OCI-LY7 (cell line): Measurements from ENCODE around the gene ATP5PD. TPM values are rescaled to one million over a fixed set of nuclear protein-coding genes. Genes with fewer than 3 reads are reported as not detected.

Experiments
- BruUV-seq: library from RNA; stranded (reverse); fragments of 400-500 nt; replicated peaks from 2 replicates; lab custom pipeline; 2021; lab: Mats Ljungman, UMichigan
- CTCF ChIA-PET: fragments of 300-600 bp; sonication (Branson Sonifier 250); formaldehyde crosslinking; loops from one replicate; lab custom pipeline; 2022; ENCODE audit warnings: antibody characterized with exemption; ENCODE audit not compliant: unreplicated experiment; lab: Charles Lee
- POLR2A ChIA-PET: fragments of 300-600 bp; sonication (Branson Sonifier 250); formaldehyde crosslinking; loops from one replicate; lab custom pipeline; 2022; ENCODE audit warnings: antibody characterized with exemption; lab: Charles Lee
- DNase-seq: peaks from one replicate; pipeline ENCODE4 v3.0.0-alpha.2; 2015; ENCODE audit warnings: low spot score
- H2AFZ ChIP-seq: fragments of 200-600 bp; sonication (generic), shearing (Covaris generic); 2 replicates; pipeline ENCODE4 v1.6.1; 2014; ENCODE audit warnings: mild to moderate bottlenecking, antibody characterized with exemption, low read length, moderate library complexity
- H3K27ac ChIP-seq: fragments of 200-600 bp; sonication (generic); 2 replicates; pipeline ENCODE4 v1.5.1; 2014; ENCODE audit warnings: mixed run types, low read depth, mild to moderate bottlenecking, moderate library complexity, low read length, inconsistent platforms; ENCODE audit not compliant: poor library complexity, severe bottlenecking
- H3K36me3 ChIP-seq: fragments of 200-600 bp; sonication (generic); 2 replicates; pipeline ENCODE4 v1.6.1; 2014; ENCODE audit warnings: mild to moderate bottlenecking, antibody characterized with exemption, low read length, moderate library complexity, mixed read lengths; ENCODE audit not compliant: insufficient read depth
- H3K4me1 ChIP-seq: fragments of 200-600 bp; sonication (generic); 2 replicates; pipeline ENCODE4 v1.5.1; 2014; ENCODE audit warnings: mild to moderate bottlenecking, low read length; ENCODE audit not compliant: insufficient read depth, poor library complexity, severe bottlenecking
- H3K4me2 ChIP-seq: fragments of 200-600 bp; sonication (generic); 2 replicates; pipeline ENCODE4 v1.6.1; 2014; ENCODE audit warnings: mild to moderate bottlenecking, low read length
- H3K4me3 ChIP-seq: fragments of 200-600 bp; sonication (generic); 2 replicates; pipeline ENCODE4 v1.5.1; 2014; ENCODE audit warnings: mild to moderate bottlenecking, low read depth, low read length; ENCODE audit not compliant: poor library complexity, severe bottlenecking
- H3K79me2 ChIP-seq: fragments of 200-600 bp; sonication (generic); 2 replicates; pipeline ENCODE4 v1.6.1; 2016; ENCODE audit warnings: low read depth, mild to moderate bottlenecking, low read length, moderate library complexity, mixed read lengths; ENCODE audit not compliant: insufficient read depth
- H3K9me2 ChIP-seq: fragments of 200-600 bp; sonication (generic); 2 replicates; pipeline ENCODE4 v1.6.1; 2016; ENCODE audit warnings: mild to moderate bottlenecking, low read length, mixed read lengths; ENCODE audit not compliant: insufficient read depth
- H3K9me3 ChIP-seq: fragments of 200-600 bp; sonication (generic); 2 replicates; pipeline ENCODE4 v1.6.1; 2014; ENCODE audit warnings: mild to moderate bottlenecking, mixed run types, low read length, mixed read lengths
- H4K20me1 ChIP-seq: fragments of 200-600 bp; sonication (generic); 2 replicates; pipeline ENCODE4 v1.6.1; 2014; ENCODE audit warnings: mild to moderate bottlenecking, antibody characterized with exemption, low read length, moderate library complexity, mixed read lengths; ENCODE audit not compliant: insufficient read depth
- EZH2phosphoT487 ChIP-seq: fragments of 200-600 bp; sonication (generic); IDR thresholded peaks from 2 replicates; pipeline ENCODE4 v1.6.1; 2018; ENCODE audit warnings: low read depth, borderline replicate concordance, mild to moderate bottlenecking, mixed run types, antibody characterized with exemption, low read length, moderate library complexity, mixed read lengths
- intact Hi-C: fragments of 100-400 bp; cut with micrococcal nuclease; formaldehyde crosslinking; loops from one replicate; pipeline ENCODE4 v1.10.0; 2022; ENCODE audit not compliant: unreplicated experiment
- total RNA-seq, 2 experiments: library from RNA; depleted of rRNA in 1 of 2; stranded (reverse); fragments of >200 nt in 1 of 2; shearing (Covaris generic) in 1 of 2; gene quantifications; 2 replicates each; pipeline ENCODE4 v1.2.3, GENCODE V29; 2014 to 2022
- TF ChIP-seq, protein P1 (sequence below): fragments of 200-600 bp; sonication (generic); conservative IDR thresholded peaks from 2 replicates; pipeline ENCODE4 v1.5.1; 2014; ENCODE audit warnings: mild to moderate bottlenecking, antibody characterized with exemption, low read length, moderate library complexity, mixed read lengths

ATP5PD gene
- total RNA-seq, 2 experiments from 2014 or later: 301 to 317 TPM

- Histone ChIP-seq H3K36me3 (peaks cover 8% of the 10 kb centered on the region), H3K79me2 (peaks cover 21% of the 10 kb centered on the region), H3K27ac (no peak overlapping the region), H2AFZ (peak overlapping the region; percentile 90), H3K4me2 (peak overlapping the region; percentile 50), H3K4me3 (peak overlapping the region; percentile 73), H3K4me1 (peaks cover 16% of the 10 kb centered on the region), H3K9me2 (no peaks in the 10 kb centered on the region), H3K9me3 (no peaks in the 10 kb centered on the region), H4K20me1 (no peaks in the 10 kb centered on the region)
- CTCF ChIA-PET: interaction anchor here (0.6 to 3.2 kb wide), 4 partner anchors 13 to 161 kb away, joined by 3 to 26 read pairs (median 6); no protein-coding TSS in a partner anchor
- intact Hi-C loops: loop anchor here (1.0 to 5.0 kb wide), 2 partner anchors 51 to 96 kb away; partner anchors contain the start of gene ARMC7
- BruUV-seq: no TSS peak
- TF ChIP-seq EZH2phosphoT487: no peak
- TF ChIP-seq, protein P1, sequence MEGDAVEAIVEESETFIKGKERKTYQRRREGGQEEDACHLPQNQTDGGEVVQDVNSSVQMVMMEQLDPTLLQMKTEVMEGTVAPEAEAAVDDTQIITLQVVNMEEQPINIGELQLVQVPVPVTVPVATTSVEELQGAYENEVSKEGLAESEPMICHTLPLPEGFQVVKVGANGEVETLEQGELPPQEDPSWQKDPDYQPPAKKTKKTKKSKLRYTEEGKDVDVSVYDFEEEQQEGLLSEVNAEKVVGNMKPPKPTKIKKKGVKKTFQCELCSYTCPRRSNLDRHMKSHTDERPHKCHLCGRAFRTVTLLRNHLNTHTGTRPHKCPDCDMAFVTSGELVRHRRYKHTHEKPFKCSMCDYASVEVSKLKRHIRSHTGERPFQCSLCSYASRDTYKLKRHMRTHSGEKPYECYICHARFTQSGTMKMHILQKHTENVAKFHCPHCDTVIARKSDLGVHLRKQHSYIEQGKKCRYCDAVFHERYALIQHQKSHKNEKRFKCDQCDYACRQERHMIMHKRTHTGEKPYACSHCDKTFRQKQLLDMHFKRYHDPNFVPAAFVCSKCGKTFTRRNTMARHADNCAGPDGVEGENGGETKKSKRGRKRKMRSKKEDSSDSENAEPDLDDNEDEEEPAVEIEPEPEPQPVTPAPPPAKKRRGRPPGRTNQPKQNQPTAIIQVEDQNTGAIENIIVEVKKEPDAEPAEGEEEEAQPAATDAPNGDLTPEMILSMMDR: no peak
- DNase-seq: no peak
- POLR2A ChIA-PET: interaction anchor here (0.6 to 3.4 kb wide), 14 partner anchors 15 to 138 kb away, joined by 3 to 27 read pairs (median 8); partner anchors contain the start of genes ATP5PD, CDR2L, FDXR and HID1
Observed at GRCh38 chr17:75011401-75012095, 35.2 kb downstream of the ATP5PD start.

DNA sequence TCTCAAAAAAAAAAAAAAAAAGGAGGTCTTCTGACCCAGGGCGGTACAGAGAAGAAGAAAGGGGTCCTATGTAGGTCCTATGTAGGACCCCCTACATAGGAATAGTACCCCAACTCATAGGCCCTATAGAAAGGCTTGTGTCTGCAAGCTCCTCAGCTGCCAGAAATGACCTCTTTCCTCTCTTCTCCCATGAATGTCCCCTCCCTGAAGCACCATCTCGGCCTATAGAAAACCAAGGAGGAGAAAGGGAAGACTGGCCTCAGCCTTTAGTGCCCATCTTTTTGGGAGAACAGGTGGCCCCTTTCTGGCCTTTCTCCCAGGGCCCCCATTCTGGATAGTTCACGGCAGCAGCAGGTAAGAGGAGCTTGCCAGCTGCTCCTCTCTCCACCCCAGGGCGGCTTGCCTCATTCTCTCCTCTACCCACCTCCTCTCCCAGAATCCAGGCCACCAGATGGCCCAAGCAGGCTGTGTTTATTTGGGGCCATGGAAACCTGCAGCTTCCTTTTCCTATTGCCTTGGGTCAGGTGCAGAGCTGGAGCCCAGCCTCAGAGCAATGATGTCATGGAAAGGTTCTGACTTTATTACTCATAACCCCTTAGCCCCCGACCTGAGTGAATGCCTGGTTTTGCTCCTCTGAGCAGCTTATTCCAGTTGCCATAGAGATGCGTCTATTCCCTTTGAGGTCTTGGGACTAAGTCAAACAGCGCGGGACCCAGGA is 35.9 kb downstream of the ATP5PD start:
- Histone ChIP-seq H3K4me2 (no peak overlapping the region), H3K36me3 (peaks cover 4% of the 10 kb centered on the region; the same call in 1 of the 2 replicates), H3K4me3 (no peak overlapping the region), H3K9me3 (no peaks in the 10 kb centered on the region), H3K27ac (no peak overlapping the region), H2AFZ (peak overlapping the region; percentile 90; the same call in 1 of the 2 replicates), H3K9me2 (no peaks in the 10 kb centered on the region), H3K79me2 (peaks cover 21% of the 10 kb centered on the region), H4K20me1 (no peaks in the 10 kb centered on the region), H3K4me1 (peaks cover 16% of the 10 kb centered on the region)
- no peak for TF ChIP-seq EZH2phosphoT487
- TF ChIP-seq, protein P1: no peak
- intact Hi-C loops: loop anchor here (5.0 kb wide), 1 partner anchor 96 kb away; the partner anchor contains the start of gene ARMC7
- no peak for DNase-seq
- ChIA-PET CTCF (interaction anchor here (0.6 to 3.2 kb wide), 3 partner anchors 33 to 52 kb away, joined by 3 to 26 read pairs (median 3); no protein-coding TSS in a partner anchor), POLR2A (interaction anchor here (0.5 to 3.4 kb wide), 8 partner anchors 21 to 623 kb away, joined by 3 to 27 read pairs (median 6); partner anchors contain the start of genes ATP5PD, CDR2L, HID1 and KCTD2)
- no TSS peak for BruUV-seq
